OCI-LY1 (cell line): Measurements from ENCODE around the gene PLPP6.

Experiments used
- H2AFZ ChIP-seq: fragments of 200-600 bp; sonication (generic), shearing (Covaris generic); 2 replicates; pipeline ENCODE4 v1.6.0; 2014; ENCODE audit warnings: antibody characterized with exemption, mild to moderate bottlenecking, low read length
- H3F3A ChIP-seq: fragments of 200-600 bp; sonication (generic), shearing (Covaris generic); 2 replicates; pipeline ENCODE4 v1.6.0; 2014; ENCODE audit warnings: mild to moderate bottlenecking, antibody characterized with exemption, low read length, moderate library complexity; ENCODE audit not compliant: insufficient read depth
- H3K27ac ChIP-seq: fragments of 200-600 bp; sonication (generic); 2 replicates; pipeline ENCODE4 v1.5.1; 2014; ENCODE audit warnings: low read length, mixed run types, mild to moderate bottlenecking, low read depth; ENCODE audit not compliant: poor library complexity, severe bottlenecking
- H3K27me3 ChIP-seq: fragments of 200-600 bp; sonication (generic); 2 replicates; pipeline ENCODE4 v1.6.0; 2014; ENCODE audit warnings: antibody characterized with exemption, mild to moderate bottlenecking, low read length, moderate library complexity; ENCODE audit not compliant: insufficient read depth
- H3K36me3 ChIP-seq: fragments of 200-600 bp; sonication (generic); 2 replicates; pipeline ENCODE4 v1.6.1; 2014; ENCODE audit warnings: mild to moderate bottlenecking, antibody characterized with exemption, low read length, moderate library complexity, mixed read lengths; ENCODE audit not compliant: insufficient read depth
- H3K4me1 ChIP-seq: fragments of 200-600 bp; sonication (generic); 2 replicates; pipeline ENCODE4 v1.5.1; 2014; ENCODE audit warnings: mild to moderate bottlenecking, low read length, moderate library complexity; ENCODE audit not compliant: insufficient read depth, severe bottlenecking
- H3K4me2 ChIP-seq: fragments of 200-600 bp; sonication (generic), shearing (Covaris generic); 2 replicates; pipeline ENCODE4 v1.6.1; 2014; ENCODE audit warnings: low read length
- H3K4me3 ChIP-seq: fragments of 200-600 bp; sonication (generic); 2 replicates; pipeline ENCODE4 v1.5.1; 2014; ENCODE audit warnings: low read length, low read depth, mild to moderate bottlenecking, mixed read lengths; ENCODE audit not compliant: poor library complexity, severe bottlenecking
- H3K79me2 ChIP-seq: fragments of 200-600 bp; shearing (Covaris generic); 2 replicates; pipeline ENCODE4 v1.6.1; 2016; ENCODE audit warnings: mixed run types, low read length, mixed read lengths; ENCODE audit not compliant: insufficient read depth
- H3K9ac ChIP-seq: fragments of 200-600 bp; sonication (generic), shearing (Covaris generic); 2 replicates; pipeline ENCODE4 v1.6.1; 2014; ENCODE audit warnings: mild to moderate bottlenecking, low read length, mixed read lengths
- H3K9me2 ChIP-seq: fragments of 200-600 bp; sonication (generic), shearing (Covaris generic); 2 replicates; pipeline ENCODE4 v1.6.1; 2014; ENCODE audit warnings: low read depth, mild to moderate bottlenecking, low read length, mixed read lengths
- H3K9me3 ChIP-seq: fragments of 200-600 bp; shearing (Covaris generic); 2 replicates; pipeline ENCODE4 v1.6.1; 2014; ENCODE audit warnings: low read length, mixed read lengths
- H4K20me1 ChIP-seq: fragments of 200-600 bp; sonication (generic), shearing (Covaris generic); 2 replicates; pipeline ENCODE4 v1.6.0; 2016; ENCODE audit warnings: mild to moderate bottlenecking, low read length; ENCODE audit not compliant: insufficient read depth
- EZH2 ChIP-seq: fragments of 200-600 bp; sonication (generic), shearing (Covaris generic); IDR thresholded peaks from 2 replicates; pipeline ENCODE4 v1.8.0; 2017; ENCODE audit warnings: borderline replicate concordance, mixed run types, mild to moderate bottlenecking, antibody characterized with exemption, low read length, moderate library complexity, mixed read lengths
- TF ChIP-seq, protein P1 (sequence below): fragments of 200-600 bp; sonication (generic), shearing (Covaris generic); IDR thresholded peaks from 2 replicates; pipeline ENCODE4 v1.5.1; 2017; ENCODE audit warnings: mild to moderate bottlenecking, antibody characterized with exemption, low read length, moderate library complexity, mixed read lengths

Gene PLPP6

DNA sequence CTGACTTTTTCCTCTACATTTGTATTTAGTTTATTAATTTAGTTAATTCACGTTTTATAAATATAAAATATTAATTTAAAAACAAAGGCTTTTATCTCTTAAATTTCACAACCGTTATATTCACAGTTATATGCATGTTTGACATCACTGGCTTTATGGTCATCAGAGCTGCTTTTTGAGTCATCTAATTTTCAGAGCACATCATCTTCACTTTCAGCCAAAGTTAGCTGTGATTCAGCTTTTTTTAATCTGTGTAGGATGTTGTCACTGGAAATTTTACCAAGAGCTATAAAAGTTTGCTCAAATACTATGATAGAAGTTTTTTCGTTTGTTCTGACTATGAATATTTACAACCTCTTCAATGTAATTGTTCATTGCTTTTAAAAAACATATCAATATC lies 29.7 kb downstream of the PLPP6 start:
- 0 out of 2 replicates have a peak, but pooled peaks cover 3% of the 10 kb centered on the region for H3K79me2 ChIP-seq
- H3K4me1 ChIP-seq: no peaks in the 10 kb centered on the region
- TF ChIP-seq, protein P1, sequence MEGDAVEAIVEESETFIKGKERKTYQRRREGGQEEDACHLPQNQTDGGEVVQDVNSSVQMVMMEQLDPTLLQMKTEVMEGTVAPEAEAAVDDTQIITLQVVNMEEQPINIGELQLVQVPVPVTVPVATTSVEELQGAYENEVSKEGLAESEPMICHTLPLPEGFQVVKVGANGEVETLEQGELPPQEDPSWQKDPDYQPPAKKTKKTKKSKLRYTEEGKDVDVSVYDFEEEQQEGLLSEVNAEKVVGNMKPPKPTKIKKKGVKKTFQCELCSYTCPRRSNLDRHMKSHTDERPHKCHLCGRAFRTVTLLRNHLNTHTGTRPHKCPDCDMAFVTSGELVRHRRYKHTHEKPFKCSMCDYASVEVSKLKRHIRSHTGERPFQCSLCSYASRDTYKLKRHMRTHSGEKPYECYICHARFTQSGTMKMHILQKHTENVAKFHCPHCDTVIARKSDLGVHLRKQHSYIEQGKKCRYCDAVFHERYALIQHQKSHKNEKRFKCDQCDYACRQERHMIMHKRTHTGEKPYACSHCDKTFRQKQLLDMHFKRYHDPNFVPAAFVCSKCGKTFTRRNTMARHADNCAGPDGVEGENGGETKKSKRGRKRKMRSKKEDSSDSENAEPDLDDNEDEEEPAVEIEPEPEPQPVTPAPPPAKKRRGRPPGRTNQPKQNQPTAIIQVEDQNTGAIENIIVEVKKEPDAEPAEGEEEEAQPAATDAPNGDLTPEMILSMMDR: no peak
- no peak for TF ChIP-seq EZH2
- no peak overlapping the region for H2AFZ ChIP-seq
- no peaks in the 10 kb centered on the region for H3K9me3 ChIP-seq
- no peak overlapping the region for H3K4me3 ChIP-seq
- H3K27ac ChIP-seq: no peak overlapping the region
- no peaks in the 10 kb centered on the region for H4K20me1 ChIP-seq
- H3F3A ChIP-seq: 0 out of 2 replicates have a peak, but pooled peaks cover 3% of the 10 kb centered on the region
- no peak overlapping the region for H3K9ac ChIP-seq
- no peak overlapping the region for H3K4me2 ChIP-seq
- H3K27me3 ChIP-seq: no peaks in the 10 kb centered on the region
- H3K36me3 ChIP-seq: peaks cover 63% of the 10 kb centered on the region
- no peaks in the 10 kb centered on the region for H3K9me2 ChIP-seq

DNA sequence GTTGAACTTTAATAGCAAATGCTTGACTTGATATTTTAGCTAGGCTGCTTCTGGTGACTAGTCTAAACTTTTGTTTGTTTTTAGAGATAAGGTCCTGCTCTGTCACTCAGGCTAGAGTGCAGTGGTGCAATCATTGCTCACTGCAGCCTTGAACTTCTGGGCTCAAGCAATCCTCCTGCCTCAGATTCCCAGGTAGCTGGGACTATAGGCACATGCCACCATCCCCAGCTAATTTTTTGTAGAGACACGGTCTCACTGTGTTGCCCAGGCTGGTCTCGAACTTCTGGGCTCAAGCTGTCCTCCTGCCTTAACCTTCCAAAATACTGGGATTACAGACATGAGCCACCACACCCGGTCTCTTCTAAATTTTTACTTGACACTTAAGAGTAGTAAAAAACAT lies 38.0 kb downstream of the PLPP6 start:
- Histone ChIP-seq H3K9ac (no peak overlapping the region), H3K36me3 (peaks cover 75% of the 10 kb centered on the region), H3K4me2 (no peak overlapping the region), H3K9me3 (no peaks in the 10 kb centered on the region), H3K27ac (no peak overlapping the region), H3K4me3 (no peak overlapping the region), H3K4me1 (no peaks in the 10 kb centered on the region), H4K20me1 (no peaks in the 10 kb centered on the region), H3K27me3 (no peaks in the 10 kb centered on the region), H2AFZ (no peak overlapping the region), H3F3A (no peaks in the 10 kb centered on the region), H3K79me2 (no peaks in the 10 kb centered on the region), H3K9me2 (no peaks in the 10 kb centered on the region)
- no peak for TF ChIP-seq EZH2
- TF ChIP-seq, protein P1: no peak

DNA sequence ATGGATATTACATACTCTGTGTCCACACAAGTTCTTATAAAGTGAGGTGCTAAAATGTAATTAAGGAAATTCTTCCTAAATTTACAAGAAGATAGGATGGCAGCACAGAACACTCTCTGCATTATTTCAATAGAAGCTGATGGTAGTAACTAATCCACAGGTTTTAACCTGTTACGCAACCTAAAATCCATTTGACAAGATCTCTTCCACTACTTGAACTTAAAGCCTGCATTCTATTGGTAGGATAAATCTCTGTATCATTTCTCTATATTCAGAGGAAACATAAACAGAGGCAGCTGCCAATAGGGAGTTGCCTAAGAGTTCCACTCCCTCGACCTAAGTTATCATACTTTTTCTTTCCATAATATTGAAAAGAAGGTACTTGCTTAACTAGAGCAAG lies 38.8 kb downstream of the PLPP6 start:
- no peaks in the 10 kb centered on the region for H3K9me2 ChIP-seq
- H3F3A ChIP-seq: no peaks in the 10 kb centered on the region
- TF ChIP-seq, protein P1: no peak
- no peak for TF ChIP-seq EZH2
- H3K9ac ChIP-seq: no peak overlapping the region
- peaks cover 73% of the 10 kb centered on the region for H3K36me3 ChIP-seq
- no peak overlapping the region for H3K27ac ChIP-seq
- H3K4me2 ChIP-seq: no peak overlapping the region
- H3K79me2 ChIP-seq: no peaks in the 10 kb centered on the region
- no peaks in the 10 kb centered on the region for H4K20me1 ChIP-seq
- no peaks in the 10 kb centered on the region for H3K27me3 ChIP-seq
- no peak overlapping the region for H3K4me3 ChIP-seq
- H2AFZ ChIP-seq: no peak overlapping the region
- no peaks in the 10 kb centered on the region for H3K4me1 ChIP-seq
- H3K9me3 ChIP-seq: no peaks in the 10 kb centered on the region
